ENCODE results near the gene LDHAL6B. TPM values are rescaled to one million over a fixed set of nuclear protein-coding genes. Genes with fewer than 3 reads are reported as not detected.
A peak's percentile ranks its signal among the peaks of the same experiment; 100 is the strongest.

LDHAL6B gene
- total RNA-seq, 2 experiments from 2014 or later, result not detected

- H3K27ac ChIP-seq (ENCODE audit: low read depth in 1 of 2, low read length in 2 of 2), result peak overlapping the region in 1 of 2 donors; percentile 49
- H3K4me3 Mint-ChIP-seq, result no peak overlapping the region
- POLR2A ChIA-PET, result no interaction called here
- no peaks in the 10 kb centered on the region for H3K9me3 Mint-ChIP-seq
- no peaks in the 10 kb centered on the region for H3K4me1 ChIP-seq (ENCODE audit: insufficient read depth, low read length)
- TF ChIP-seq CTCF (IDR thresholded peaks at IDR 0.05), result no peak
- no peaks in the 10 kb centered on the region for H3K27me3 ChIP-seq (ENCODE audit: control insufficient read depth in 1 of 2, insufficient read depth in 2 of 2, low read length in 2 of 2)
- H3K27me3 Mint-ChIP-seq, result peaks cover 29% of the 10 kb centered on the region
- intact Hi-C loops (cut with DNase I, micrococcal nuclease), result loop anchor here (5.0 to 10.0 kb wide), 2 partner anchors 315 to 318 kb away; no protein-coding TSS in a partner anchor
- H3K27ac Mint-ChIP-seq, result no peak overlapping the region
- H3K36me3 ChIP-seq (ENCODE audit: insufficient read depth, low read length), result no peaks in the 10 kb centered on the region
- H3K4me3 ChIP-seq (ENCODE audit: low read length), result no peak overlapping the region
- DNase-seq (peak in 2 of 14 experiments; percentile 51 to 59), ATAC-seq (ENCODE audit: poor library complexity) (no peak)
- no peaks in the 10 kb centered on the region for H3K4me1 Mint-ChIP-seq (ENCODE audit: low read depth)
- H3K9me3 ChIP-seq (ENCODE audit: control insufficient read depth in 1 of 2, insufficient read depth in 1 of 2, low read length in 2 of 2), result peaks cover 4 to 5% of the 10 kb centered on the region in 2 experiments
- H3K36me3 Mint-ChIP-seq (ENCODE audit: low read depth), result no peaks in the 10 kb centered on the region
- CTCF ChIA-PET, result no interaction called here
These were observed 29.4 kb upstream of the LDHAL6B start for GRCh38 chr15:59177317-59177660.

GRCh38 chr15:59178151-59178695 is 28.4 kb upstream of the LDHAL6B start:
- no peaks in the 10 kb centered on the region for H3K4me1 ChIP-seq (ENCODE audit: insufficient read depth, low read length)
- H3K36me3 ChIP-seq (ENCODE audit: insufficient read depth, low read length), result no peaks in the 10 kb centered on the region
- Mint-ChIP-seq H3K4me1 (ENCODE audit: low read depth) (no peaks in the 10 kb centered on the region), H3K27me3 (peaks cover 29% of the 10 kb centered on the region), H3K27ac (no peak overlapping the region), H3K4me3 (no peak overlapping the region), H3K36me3 (ENCODE audit: low read depth) (no peaks in the 10 kb centered on the region), H3K9me3 (no peaks in the 10 kb centered on the region)
- peaks cover 5 to 9% of the 10 kb centered on the region in 2 experiments for H3K9me3 ChIP-seq (ENCODE audit: control insufficient read depth in 1 of 2, insufficient read depth in 1 of 2, low read length in 2 of 2)
- ATAC-seq (ENCODE audit: poor library complexity), result no peak
- H3K4me3 ChIP-seq (ENCODE audit: low read length), result no peak overlapping the region
- peak overlapping the region in 1 of 2 donors; percentile 49 for H3K27ac ChIP-seq (ENCODE audit: low read depth in 1 of 2, low read length in 2 of 2)
- ChIA-PET CTCF (no interaction called here), POLR2A (no interaction called here)
- intact Hi-C loops (cut with DNase I, micrococcal nuclease), result loop anchor here (5.0 to 10.0 kb wide), 2 partner anchors 314 to 317 kb away; no protein-coding TSS in a partner anchor
- no peak for TF ChIP-seq CTCF (IDR thresholded peaks at IDR 0.05)
- no peaks in the 10 kb centered on the region for H3K27me3 ChIP-seq (ENCODE audit: control insufficient read depth in 1 of 2, insufficient read depth in 2 of 2, low read length in 2 of 2)
- no peak for DNase-seq

- Histone ChIP-seq H3K27me3 (ENCODE audit: control insufficient read depth in 1 of 2, insufficient read depth in 2 of 2, low read length in 2 of 2) (no peaks in the 10 kb centered on the region), H3K4me3 (ENCODE audit: low read length) (no peak overlapping the region), H3K36me3 (ENCODE audit: insufficient read depth, low read length) (no peaks in the 10 kb centered on the region), H3K4me1 (ENCODE audit: insufficient read depth, low read length) (no peaks in the 10 kb centered on the region), H3K9me3 (ENCODE audit: control insufficient read depth in 1 of 2, insufficient read depth in 1 of 2, low read length in 2 of 2) (peaks cover 5 to 9% of the 10 kb centered on the region in 2 experiments), H3K27ac (ENCODE audit: low read depth in 1 of 2, low read length in 2 of 2) (no peak overlapping the region)
- Mint-ChIP-seq H3K27ac (no peak overlapping the region), H3K36me3 (ENCODE audit: low read depth) (no peaks in the 10 kb centered on the region), H3K9me3 (no peaks in the 10 kb centered on the region), H3K27me3 (peaks cover 25% of the 10 kb centered on the region), H3K4me3 (no peak overlapping the region), H3K4me1 (ENCODE audit: low read depth) (no peaks in the 10 kb centered on the region)
- CTCF ChIA-PET, result interaction anchor here (0.6 kb wide), 1 partner anchor 349 kb away, joined by 3 read pairs; no protein-coding TSS in a partner anchor
- intact Hi-C loops (cut with DNase I, micrococcal nuclease), result loop anchor here (5.0 to 10.0 kb wide), 2 partner anchors 313 to 315 kb away; no protein-coding TSS in a partner anchor
- DNase-seq (no peak), ATAC-seq (ENCODE audit: poor library complexity) (no peak)
- POLR2A ChIA-PET, result no interaction called here
- no peak for TF ChIP-seq CTCF (IDR thresholded peaks at IDR 0.05)
These were observed 26.9 kb upstream of the LDHAL6B start for GRCh38 chr15:59179717-59180116.
